ENCODE results near the gene ALDOB. TPM values are rescaled to one million over a fixed set of nuclear protein-coding genes. Genes with fewer than 3 reads are reported as not detected.

Gene ALDOB
- total RNA-seq, 1 experiment from 2014 or later = 0.67 TPM

- ATAC-seq (no peak), DNase-seq (ENCODE audit: low read depth, low spot score) (no peak)
- intact Hi-C loops (cut with micrococcal nuclease; ENCODE audit: unreplicated experiment) (no loop called here), in situ Hi-C loops (cut with HindIII; ENCODE audit: low pct_unique_long_range_greater_than_20kb, low sequenced_read_pairs) (no loop called here)
- no TSS peak for BruUV-seq (replicated peaks)
- no peaks in the 10 kb centered on the region for H3K4me1 ChIP-seq (ENCODE audit: control insufficient read depth, insufficient read depth, low read length)
- H3K9me3 ChIP-seq (ENCODE audit: control insufficient read depth, insufficient read depth, low read depth, low read length) = no peaks in the 10 kb centered on the region
- H3K27ac ChIP-seq (ENCODE audit: low read length) = no peak overlapping the region
- CTCF ChIA-PET = no interaction called here
- no peak overlapping the region for H3K4me3 ChIP-seq (ENCODE audit: low read depth in 2 of 2, low read length in 2 of 2)
- H3K27me3 ChIP-seq (ENCODE audit: control insufficient read depth, insufficient read depth, low read length) = peaks cover 4% of the 10 kb centered on the region; the same call in 1 of the 2 replicates
- TF ChIP-seq POLR2AphosphoS5 (IDR thresholded peaks at IDR 0.05; ENCODE audit: low read depth, low read length) = no peak
- TF ChIP-seq TCF7L2 (IDR thresholded peaks at IDR 0.05; ENCODE audit: low read depth, low read length) = no peak
- TF ChIP-seq CTCF (IDR thresholded peaks at IDR 0.05) = no peak
- TF ChIP-seq REST (IDR thresholded peaks at IDR 0.05; ENCODE audit: insufficient read depth in 1 of 2, low read depth in 2 of 2, low read length in 1 of 2) = no peak
- TF ChIP-seq SIN3A (IDR thresholded peaks at IDR 0.05; ENCODE audit: borderline replicate concordance, insufficient read depth, low read depth, low read length) = no peak
- POLR2A ChIA-PET = no interaction called here
- no peaks in the 10 kb centered on the region for H3K36me3 ChIP-seq (ENCODE audit: control insufficient read depth, insufficient read depth, low read length)
Measured at GRCh38 chr9:101440714-101441230, 5.2 kb upstream of the ALDOB start.

- Histone ChIP-seq H3K27ac (ENCODE audit: low read length) (no peak overlapping the region), H3K9me3 (ENCODE audit: control insufficient read depth, insufficient read depth, low read depth, low read length) (no peaks in the 10 kb centered on the region), H3K4me3 (ENCODE audit: low read depth in 2 of 2, low read length in 2 of 2) (no peak overlapping the region), H3K27me3 (ENCODE audit: control insufficient read depth, insufficient read depth, low read length) (peaks cover 5% of the 10 kb centered on the region; the same call in 1 of the 2 replicates), H3K4me1 (ENCODE audit: control insufficient read depth, insufficient read depth, low read length) (no peaks in the 10 kb centered on the region), H3K36me3 (ENCODE audit: control insufficient read depth, insufficient read depth, low read length) (no peaks in the 10 kb centered on the region)
- TF ChIP-seq REST (IDR thresholded peaks at IDR 0.05; ENCODE audit: insufficient read depth in 1 of 2, low read depth in 2 of 2, low read length in 1 of 2) (no peak), TCF7L2 (IDR thresholded peaks at IDR 0.05; ENCODE audit: low read depth, low read length) (no peak), SIN3A (IDR thresholded peaks at IDR 0.05; ENCODE audit: borderline replicate concordance, insufficient read depth, low read depth, low read length) (no peak), POLR2AphosphoS5 (IDR thresholded peaks at IDR 0.05; ENCODE audit: low read depth, low read length) (no peak), CTCF (IDR thresholded peaks at IDR 0.05) (no peak)
- CTCF ChIA-PET = no interaction called here
- DNase-seq (ENCODE audit: low read depth, low spot score) (no peak), ATAC-seq (no peak)
- POLR2A ChIA-PET = no interaction called here
- BruUV-seq (replicated peaks) = no TSS peak
- intact Hi-C loops (cut with micrococcal nuclease; ENCODE audit: unreplicated experiment) (no loop called here), in situ Hi-C loops (cut with HindIII; ENCODE audit: low pct_unique_long_range_greater_than_20kb, low sequenced_read_pairs) (no loop called here)
Measured at GRCh38 chr9:101438523-101438922, 2.9 kb upstream of the ALDOB start.

Data from Panc1 (cell line).